Activated CD4-positive, alpha-beta T cell treated with anti-CD3 and anti-CD28 coated beads, Interleukin-2, amount 50 U/mL, for 4 hours (primary cell): ENCODE results near the gene MBD5.

Experiments
- DNase-seq, 2 experiments: peaks; one replicate each; pipeline ENCODE4 v3.0.0-alpha.2; 2020

MBD5 gene

GRCh38 chr2:148317598-148317997 is 296.7 kb downstream of the MBD5 start:
- no peak for DNase-seq

DNA sequence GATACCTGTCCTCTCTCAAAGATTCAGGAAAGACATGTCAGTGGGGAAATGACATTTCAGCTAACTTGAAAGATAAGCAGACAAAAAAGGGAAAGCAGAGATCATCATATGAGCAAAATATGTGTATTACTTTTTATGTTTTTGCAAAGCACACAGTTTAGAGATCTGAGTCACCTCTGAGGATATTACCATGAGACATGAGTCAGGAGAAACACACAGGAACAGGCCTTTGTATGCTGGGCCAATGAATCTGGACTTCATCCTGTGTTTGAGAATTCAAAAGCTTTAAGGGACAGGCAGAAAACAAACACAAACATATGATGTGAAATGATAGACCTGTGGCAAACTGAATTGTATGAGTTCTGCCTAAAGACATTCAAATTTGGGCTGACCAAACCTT is 317.6 kb downstream of the MBD5 start:
- DNase-seq = no peak

DNA sequence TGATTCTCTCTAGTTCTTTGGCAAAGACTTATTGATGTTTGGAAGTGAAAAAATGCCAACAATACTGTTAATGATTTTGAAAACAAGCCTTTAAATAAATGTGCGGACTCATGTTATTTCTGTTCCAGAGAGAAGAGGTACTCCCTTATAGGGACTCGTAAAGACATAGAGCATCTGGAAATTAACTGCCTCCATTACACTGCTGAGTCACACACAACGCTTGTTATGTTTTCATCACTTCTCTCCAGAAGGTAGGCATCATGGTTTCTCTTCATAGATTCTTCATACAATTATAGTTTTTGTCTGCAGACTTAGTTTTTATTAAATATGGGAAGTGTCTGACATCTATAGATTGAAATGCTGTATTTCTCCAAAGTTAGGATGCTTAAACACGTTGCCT is 321.2 kb downstream of the MBD5 start:
- no peak for DNase-seq

GRCh38 chr2:148350199-148350598 is 329.3 kb downstream of the MBD5 start:
- DNase-seq = no peak

GRCh38 chr2:148351437-148352143 is 330.7 kb downstream of the MBD5 start:
- no peak for DNase-seq

DNA sequence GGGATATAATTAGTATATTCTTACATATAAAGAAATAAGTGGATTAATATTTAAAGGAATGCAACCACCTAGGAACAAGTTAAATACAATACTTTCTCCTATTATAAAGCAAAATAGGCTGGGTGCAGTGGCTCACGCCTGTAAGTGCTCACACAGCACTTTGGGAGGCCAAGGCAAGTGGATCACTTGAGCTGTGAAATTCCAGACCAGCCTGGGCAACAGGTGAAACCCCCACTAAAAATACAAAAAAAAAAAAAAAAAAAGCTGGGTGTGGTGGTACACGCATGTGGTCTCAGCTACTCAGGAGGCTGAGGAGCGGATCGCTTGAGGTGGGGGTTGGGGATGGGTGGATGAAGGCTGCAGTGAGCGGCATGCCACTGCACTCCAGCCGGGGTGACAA is 337.5 kb downstream of the MBD5 start:
- DNase-seq = no peak

DNA sequence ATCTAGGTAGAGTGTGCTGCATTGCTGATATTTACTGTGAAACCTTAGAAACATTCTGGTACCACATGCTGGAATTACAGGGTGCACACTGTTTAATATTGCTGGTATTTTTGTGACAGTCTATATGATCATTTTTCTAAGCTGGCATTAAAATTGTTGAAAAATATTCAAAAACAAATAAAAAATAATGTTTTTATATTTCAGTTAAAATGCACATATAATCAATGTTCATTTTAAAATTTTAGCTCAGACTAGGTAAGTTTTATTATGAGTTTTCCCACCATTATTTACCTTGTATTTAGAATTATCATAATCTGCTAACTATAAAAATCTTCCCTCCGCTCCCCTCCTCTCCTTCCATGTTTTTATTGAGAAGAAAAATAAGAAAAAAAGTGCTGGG is 339.8 kb downstream of the MBD5 start:
- no peak for DNase-seq

DNA sequence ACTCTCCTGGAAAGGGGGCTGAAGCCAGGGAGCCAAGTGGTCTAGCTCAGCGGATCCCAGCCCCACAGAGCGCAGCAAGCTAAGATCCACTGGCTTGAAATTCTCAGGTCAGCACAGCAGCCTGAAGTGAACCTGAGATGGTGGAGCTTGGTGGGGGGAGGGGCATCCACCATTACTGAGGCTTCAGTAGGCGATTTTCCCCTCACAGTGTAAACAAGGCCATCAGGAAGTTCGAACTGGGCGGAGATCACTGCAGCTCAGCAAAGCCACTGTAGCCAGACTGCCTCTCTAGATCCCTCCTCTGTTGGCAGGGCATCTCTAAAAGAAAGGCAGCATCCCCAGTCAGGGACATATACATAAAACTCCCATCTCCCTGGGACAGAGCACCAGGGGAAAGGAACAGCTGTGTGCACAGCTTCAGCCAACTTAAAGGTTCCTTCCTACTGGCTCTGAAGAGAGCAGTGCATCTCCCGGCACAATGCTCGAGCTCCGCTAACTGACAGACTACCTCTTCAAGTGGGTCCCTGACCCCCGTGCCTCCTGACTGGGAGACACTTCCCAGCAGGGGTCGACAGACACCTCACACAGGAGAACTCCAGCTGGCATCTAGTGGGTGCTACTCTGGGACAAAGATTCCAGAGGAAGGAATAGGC is 341.4 kb downstream of the MBD5 start:
- DNase-seq = no peak

DNA sequence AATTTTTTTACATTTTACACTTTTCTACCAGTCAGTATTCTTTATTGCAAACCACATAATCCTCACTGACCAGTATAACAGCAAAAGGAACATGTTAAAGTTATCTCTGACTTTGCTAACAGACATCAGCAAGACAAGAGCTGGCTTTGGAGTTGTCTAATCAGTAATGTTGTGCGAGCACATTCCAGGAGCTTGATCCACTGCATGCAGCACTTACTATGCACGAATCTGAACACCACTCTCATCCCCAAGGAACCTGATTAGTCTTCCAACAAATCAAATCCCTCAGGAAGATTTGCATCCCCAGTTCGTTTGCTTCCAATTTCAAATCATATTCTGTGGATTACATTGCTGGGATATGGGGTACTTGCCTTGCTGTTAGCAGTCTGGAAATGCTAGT is 354.3 kb downstream of the MBD5 start:
- no peak for DNase-seq

GRCh38 chr2:148391324-148391723 is 370.4 kb downstream of the MBD5 start:
- DNase-seq = no peak

DNA sequence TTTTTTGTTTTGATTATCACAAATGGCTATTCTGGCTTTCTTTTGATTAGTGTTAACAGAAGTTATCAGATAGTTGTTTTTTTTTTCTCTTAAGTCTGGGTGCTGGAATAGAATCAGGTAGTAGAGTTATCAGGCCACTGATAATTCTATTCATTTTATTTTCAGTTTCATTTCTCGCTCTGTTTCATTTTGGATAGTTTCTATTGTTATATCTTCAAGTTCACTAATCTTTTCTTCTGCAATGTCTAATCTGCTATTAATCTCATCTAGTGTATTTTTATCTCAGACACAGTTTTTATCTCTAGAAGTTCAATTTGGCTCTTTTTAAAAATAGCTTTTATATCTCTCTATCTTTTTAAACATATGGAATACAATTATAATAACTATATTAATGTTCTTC is 381.9 kb downstream of the MBD5 start:
- no peak for DNase-seq

DNA sequence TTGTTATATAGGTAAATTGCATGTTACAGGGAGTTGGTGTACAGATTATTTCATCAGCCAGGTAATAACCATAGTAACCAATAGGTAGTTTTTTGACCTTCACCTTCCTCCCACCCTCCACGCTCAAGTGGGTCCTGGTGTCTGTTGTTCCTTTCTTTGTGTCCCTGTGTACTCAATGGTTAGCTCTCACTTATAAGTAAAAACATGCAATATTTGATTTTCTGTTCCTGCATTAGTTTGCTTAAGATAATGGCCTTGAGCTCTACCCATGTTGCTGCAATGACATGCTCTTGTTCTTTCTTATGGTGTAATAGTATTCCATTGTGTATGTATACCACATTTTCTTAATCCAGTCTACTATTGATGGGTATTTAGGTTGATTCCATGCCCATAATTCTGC is 390.0 kb downstream of the MBD5 start:
- DNase-seq = no peak

GRCh38 chr2:148416248-148416647 is 395.4 kb downstream of the MBD5 start:
- DNase-seq = no peak

DNA sequence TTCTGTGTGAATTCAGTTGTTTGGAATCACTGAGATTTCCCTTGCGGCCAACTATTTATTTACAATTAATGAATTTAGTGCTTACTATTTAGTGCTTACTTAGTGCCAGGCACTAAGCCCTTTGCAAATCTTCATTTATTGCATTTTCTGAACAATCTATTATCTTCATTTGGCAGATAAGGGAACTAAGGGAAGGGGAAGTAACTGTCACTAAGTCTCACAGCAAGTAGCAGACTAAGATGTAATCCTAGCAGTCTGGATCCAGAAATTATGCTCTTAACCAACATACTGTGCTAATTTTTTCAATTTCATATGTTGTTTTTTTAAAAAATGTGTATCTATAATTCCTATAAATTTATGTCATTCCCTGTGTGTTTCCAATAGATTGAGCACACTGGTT is 409.2 kb downstream of the MBD5 start:
- DNase-seq = no peak

DNA sequence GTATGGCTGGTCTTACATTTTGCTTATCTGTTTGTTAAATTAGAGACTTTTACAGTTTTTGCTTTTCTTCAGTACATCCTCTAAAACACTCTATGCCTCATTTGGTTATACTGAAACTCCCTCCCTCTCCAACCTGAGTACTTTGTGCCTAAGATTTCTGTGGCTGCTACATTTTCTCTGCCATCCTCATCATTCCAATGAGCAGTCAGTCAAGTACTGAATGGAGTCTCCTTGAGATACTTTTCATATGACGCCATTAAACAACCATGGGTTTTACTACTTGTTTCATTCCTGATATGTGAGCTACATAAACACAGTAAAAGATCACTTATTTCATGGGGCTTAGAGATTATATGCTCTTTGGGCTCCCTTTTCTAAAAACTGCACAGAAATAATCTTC is 427.0 kb downstream of the MBD5 start:
- no peak for DNase-seq

DNA sequence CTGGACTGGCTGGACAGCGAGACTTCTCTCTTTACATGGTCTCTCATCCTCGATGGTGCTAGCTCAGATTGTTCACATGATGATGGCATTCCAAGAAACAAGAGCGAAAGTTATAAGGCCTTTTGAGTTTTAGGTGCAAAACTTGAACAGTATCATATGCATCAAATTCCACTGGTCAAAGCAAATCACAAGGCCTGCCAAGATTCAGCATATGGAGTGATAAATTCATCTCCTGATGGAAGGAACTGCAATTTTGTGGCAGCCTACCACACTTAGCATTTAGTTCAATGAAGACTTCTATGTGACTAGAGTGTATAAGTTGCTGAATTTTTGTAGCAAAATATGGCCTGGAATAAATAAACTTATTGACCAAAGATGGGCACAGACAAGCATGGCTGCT is 429.6 kb downstream of the MBD5 start:
- DNase-seq = no peak

- DNase-seq = no peak
These were observed 430.2 kb downstream of the MBD5 start for GRCh38 chr2:148451046-148451445.

- no peak for DNase-seq
These were observed 434.9 kb downstream of the MBD5 start for GRCh38 chr2:148455791-148456190.

DNA sequence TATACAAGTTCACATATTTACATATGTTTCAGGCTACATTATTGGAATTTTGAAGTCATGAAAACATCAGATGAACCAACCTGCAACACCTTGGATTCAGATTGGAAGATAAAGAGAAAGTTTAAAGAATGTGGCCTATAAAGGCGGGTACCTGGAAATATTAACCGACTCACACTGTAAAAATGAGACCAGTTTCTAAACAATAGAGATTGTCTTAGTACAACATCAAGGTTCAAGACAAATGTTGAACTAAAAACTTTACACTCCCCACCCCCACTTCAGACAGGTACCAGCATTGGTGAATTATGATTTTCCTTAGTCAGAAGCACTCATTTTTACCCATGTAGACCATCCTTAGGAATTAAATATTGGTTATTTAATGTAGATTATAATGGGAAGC is 437.3 kb downstream of the MBD5 start:
- no peak for DNase-seq

DNA sequence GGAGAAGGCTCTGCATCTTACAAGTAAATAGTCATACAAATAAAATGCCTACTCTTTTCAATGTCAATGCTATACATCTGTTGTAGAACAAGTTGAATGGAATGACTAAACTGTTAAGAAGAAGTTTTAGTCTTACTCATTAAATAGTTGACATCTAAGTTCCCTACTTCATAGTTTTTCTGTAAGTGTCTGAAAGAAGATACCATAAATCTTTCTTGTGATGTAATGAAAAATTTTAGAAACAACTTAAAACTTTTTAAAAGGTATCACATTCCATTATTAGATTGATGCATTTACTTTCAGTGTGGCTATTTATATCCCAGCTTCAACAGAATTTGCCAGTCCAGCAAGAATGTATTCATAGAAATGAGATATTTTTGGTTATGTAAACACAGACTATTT is 438.5 kb downstream of the MBD5 start:
- no peak for DNase-seq

DNA sequence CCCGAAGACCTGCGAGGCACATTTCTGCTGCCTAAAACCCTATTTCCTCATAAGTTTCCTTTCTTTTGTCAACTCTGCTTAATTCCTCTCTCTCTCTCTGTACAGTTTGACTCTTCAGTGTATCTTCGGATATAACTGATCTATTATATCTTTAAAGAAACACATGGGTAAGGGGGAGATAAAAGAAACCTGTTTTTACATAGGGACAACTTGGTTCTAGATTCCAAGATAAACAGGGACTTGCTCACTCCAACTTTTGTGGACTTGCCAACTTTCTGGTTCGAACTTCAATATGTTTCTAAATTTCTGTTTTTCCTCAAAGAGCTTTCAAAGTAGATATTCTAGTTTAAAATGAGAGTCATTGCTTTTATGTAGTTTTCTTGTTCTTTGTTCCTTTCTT is 441.0 kb downstream of the MBD5 start:
- DNase-seq = no peak

DNA sequence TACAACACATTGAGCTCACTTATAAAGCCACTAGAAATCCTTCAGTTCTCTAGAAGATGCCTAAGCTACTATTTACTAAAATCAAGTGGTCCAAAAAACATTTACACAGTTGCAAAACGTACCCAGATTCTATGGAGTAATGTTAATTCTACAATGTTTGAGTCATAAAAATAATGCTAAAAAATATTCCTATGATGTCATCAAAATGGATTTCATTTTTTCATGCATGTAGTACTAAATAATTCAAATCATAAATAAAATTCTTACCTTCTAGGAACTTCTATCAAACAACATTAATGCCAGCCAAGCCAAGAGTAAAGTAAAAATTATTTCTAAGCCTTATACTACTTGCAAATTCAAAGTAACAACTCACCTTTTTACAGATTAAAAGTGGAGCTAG is 454.7 kb downstream of the MBD5 start:
- DNase-seq = no peak

GRCh38 chr2:148479398-148479797 is 458.5 kb downstream of the MBD5 start:
- no peak for DNase-seq

DNA sequence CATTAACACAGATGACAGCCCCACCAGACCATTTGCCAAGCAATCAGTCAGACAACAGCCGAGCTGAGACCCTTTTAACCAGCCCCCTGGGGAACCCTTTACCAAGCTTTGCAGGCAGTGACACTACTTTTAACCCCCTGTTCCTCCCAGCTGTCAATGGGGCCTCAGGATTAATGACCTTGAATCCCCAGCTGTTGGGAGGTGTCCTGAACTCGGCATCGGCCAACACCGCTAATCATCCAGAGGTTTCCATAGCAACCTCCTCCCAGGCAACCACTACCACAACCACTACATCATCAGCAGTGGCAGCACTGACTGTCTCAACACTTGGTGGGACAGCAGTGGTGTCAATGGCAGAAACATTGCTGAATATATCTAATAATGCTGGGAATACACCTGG is 462.8 kb downstream of the MBD5 start:
- DNase-seq = no peak

- DNase-seq = no peak
These were observed 463.2 kb downstream of the MBD5 start for GRCh38 chr2:148484066-148484465.
